ENCODE data around the gene RGS2. TPM values are rescaled to one million over a fixed set of nuclear protein-coding genes. Genes with fewer than 3 reads are reported as not detected.

Gene RGS2
- total and polyA plus RNA-seq, 2 of the 4 experiments (the other 2 are of a cell fraction), result 13.5 to 19.7 TPM

DNA sequence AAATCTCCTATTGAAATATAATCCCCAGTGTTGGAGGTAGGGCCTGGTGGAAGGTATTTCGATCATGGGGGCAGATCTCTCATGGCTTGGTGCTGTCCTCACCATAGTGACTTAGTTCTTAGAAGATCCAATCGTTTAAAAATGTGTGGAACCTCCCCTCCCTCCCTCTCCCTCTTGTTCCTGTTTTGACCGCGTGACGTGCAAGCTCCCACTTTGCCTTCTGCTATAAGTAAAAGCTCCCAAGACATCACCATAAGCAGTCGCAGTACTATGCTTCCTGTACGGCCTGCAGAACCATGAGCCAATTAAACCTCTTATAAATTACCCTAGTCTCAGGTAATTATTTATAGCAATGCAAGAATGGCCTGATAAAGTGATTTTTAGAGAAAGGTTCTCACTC lies 10.9 kb upstream of the RGS2 start:
- no peak for TF ChIP-seq CHD1 (IDR thresholded peaks at IDR 0.05; ENCODE audit: low read depth, low read length)
- no peak for TF ChIP-seq MXI1 (IDR thresholded peaks at IDR 0.05; ENCODE audit: borderline replicate concordance, low read depth, low read length)
- no peak for TF ChIP-seq RFX5 (IDR thresholded peaks at IDR 0.05; ENCODE audit: low read depth, low read length)
- no peak for TF ChIP-seq SMC3 (IDR thresholded peaks at IDR 0.05; ENCODE audit: low read depth, low read length)
- TF ChIP-seq, protein P1, sequence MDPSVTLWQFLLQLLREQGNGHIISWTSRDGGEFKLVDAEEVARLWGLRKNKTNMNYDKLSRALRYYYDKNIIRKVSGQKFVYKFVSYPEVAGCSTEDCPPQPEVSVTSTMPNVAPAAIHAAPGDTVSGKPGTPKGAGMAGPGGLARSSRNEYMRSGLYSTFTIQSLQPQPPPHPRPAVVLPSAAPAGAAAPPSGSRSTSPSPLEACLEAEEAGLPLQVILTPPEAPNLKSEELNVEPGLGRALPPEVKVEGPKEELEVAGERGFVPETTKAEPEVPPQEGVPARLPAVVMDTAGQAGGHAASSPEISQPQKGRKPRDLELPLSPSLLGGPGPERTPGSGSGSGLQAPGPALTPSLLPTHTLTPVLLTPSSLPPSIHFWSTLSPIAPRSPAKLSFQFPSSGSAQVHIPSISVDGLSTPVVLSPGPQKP (IDR thresholded peaks at IDR 0.05; ENCODE audit: borderline replicate concordance, low read depth, low read length), result no peak
- no peak for TF ChIP-seq FOS (IDR thresholded peaks at IDR 0.05; ENCODE audit: low read depth, low read length)
- no peak for TF ChIP-seq RAD21 (IDR thresholded peaks at IDR 0.05; ENCODE audit: low read length)
- no peak for TF ChIP-seq USF2 (IDR thresholded peaks at IDR 0.05; ENCODE audit: low read depth, low read length)
- TF ChIP-seq RCOR1 (IDR thresholded peaks at IDR 0.05; ENCODE audit: insufficient replicate concordance, low read length), result no peak
- TF ChIP-seq MAFK (IDR thresholded peaks at IDR 0.05; ENCODE audit: low read depth, low read length), result no peak
- TF ChIP-seq BHLHE40 (IDR thresholded peaks at IDR 0.05; ENCODE audit: low read depth, low read length), result no peak
- TF ChIP-seq NFE2L2 (IDR thresholded peaks at IDR 0.05; ENCODE audit: low read depth, low read length), result no peak
- TF ChIP-seq POLR2A (IDR thresholded peaks at IDR 0.05; ENCODE audit: low read depth, low read length), result no peak
- TF ChIP-seq, protein P2, sequence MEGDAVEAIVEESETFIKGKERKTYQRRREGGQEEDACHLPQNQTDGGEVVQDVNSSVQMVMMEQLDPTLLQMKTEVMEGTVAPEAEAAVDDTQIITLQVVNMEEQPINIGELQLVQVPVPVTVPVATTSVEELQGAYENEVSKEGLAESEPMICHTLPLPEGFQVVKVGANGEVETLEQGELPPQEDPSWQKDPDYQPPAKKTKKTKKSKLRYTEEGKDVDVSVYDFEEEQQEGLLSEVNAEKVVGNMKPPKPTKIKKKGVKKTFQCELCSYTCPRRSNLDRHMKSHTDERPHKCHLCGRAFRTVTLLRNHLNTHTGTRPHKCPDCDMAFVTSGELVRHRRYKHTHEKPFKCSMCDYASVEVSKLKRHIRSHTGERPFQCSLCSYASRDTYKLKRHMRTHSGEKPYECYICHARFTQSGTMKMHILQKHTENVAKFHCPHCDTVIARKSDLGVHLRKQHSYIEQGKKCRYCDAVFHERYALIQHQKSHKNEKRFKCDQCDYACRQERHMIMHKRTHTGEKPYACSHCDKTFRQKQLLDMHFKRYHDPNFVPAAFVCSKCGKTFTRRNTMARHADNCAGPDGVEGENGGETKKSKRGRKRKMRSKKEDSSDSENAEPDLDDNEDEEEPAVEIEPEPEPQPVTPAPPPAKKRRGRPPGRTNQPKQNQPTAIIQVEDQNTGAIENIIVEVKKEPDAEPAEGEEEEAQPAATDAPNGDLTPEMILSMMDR (conservative IDR thresholded peaks at IDR 0.05; ENCODE audit: low read depth, low read length), result no peak
- no peak for TF ChIP-seq CEBPB (IDR thresholded peaks at IDR 0.05; ENCODE audit: low read depth, low read length)
- TF ChIP-seq MAZ (IDR thresholded peaks at IDR 0.05; ENCODE audit: borderline replicate concordance, low read depth, low read length), result no peak
- whole genome bisulfite sequencing, 2 experiments (ENCODE audit: extremely low coverage in 2 of 2, insufficient read length in 1 of 2), result 100% methylated on average over 1 of the region's 7 CpGs; no CpG with 5 or more reads in 1 of the 2 experiments
- Histone ChIP-seq H3K36me3 (ENCODE audit: control insufficient read depth, insufficient read depth, low read length) (no peaks in the 10 kb centered on the region), H3K4me3 (ENCODE audit: insufficient read depth, low read depth, low read length) (no peak overlapping the region), H3K79me1 (ENCODE audit: low read depth in 1 of 2, low read length in 2 of 2) (no peaks in the 10 kb centered on the region), H3K27ac (ENCODE audit: insufficient read depth, low read length) (no peak overlapping the region), H3K4me2 (ENCODE audit: low read depth, low read length) (no peak overlapping the region), H4K91ac (ENCODE audit: insufficient read depth, low read depth, low read length) (no peak overlapping the region), H4K20me1 (ENCODE audit: insufficient read depth, low read length) (no peaks in the 10 kb centered on the region), H4K8ac (ENCODE audit: low read depth in 2 of 2, low read length in 2 of 2) (no peak overlapping the region), H3K27me3 (ENCODE audit: control insufficient read depth, insufficient read depth, low read length) (no peaks in the 10 kb centered on the region), H4K5ac (ENCODE audit: low read depth, low read length) (no peak overlapping the region), H2AFZ (replicated peaks; ENCODE audit: low read length, poor library complexity) (no peak overlapping the region), H3K9ac (ENCODE audit: low read depth, low read length) (no peak overlapping the region), H3K9me1 (ENCODE audit: insufficient read depth, low read length) (no peaks in the 10 kb centered on the region), H3K56ac (ENCODE audit: extremely low read depth, insufficient read depth, low read length) (no peak overlapping the region), H2AK9ac (replicated peaks; ENCODE audit: low read depth, low read length, poor library complexity) (no peak overlapping the region), H3K9me3 (ENCODE audit: control insufficient read depth, insufficient read depth, low read length) (no peaks in the 10 kb centered on the region), H3K4me1 (ENCODE audit: control insufficient read depth, insufficient read depth, low read length) (peaks cover 2% of the 10 kb centered on the region), H3K4ac (ENCODE audit: low read depth, low read length) (no peak overlapping the region), H2BK120ac (ENCODE audit: low read depth, low read length) (no peak overlapping the region), H2BK5ac (ENCODE audit: low read depth, low read length, poor library complexity, severe bottlenecking) (no peak overlapping the region), H3K14ac (replicated peaks; ENCODE audit: low read depth, low read length) (no peak overlapping the region), H2AK5ac (ENCODE audit: low read depth, low read length) (no peak overlapping the region), H3K18ac (ENCODE audit: low read depth, low read length) (no peak overlapping the region), H2BK15ac (ENCODE audit: low read depth, low read length) (no peak overlapping the region), H2BK20ac (ENCODE audit: low read depth, low read length) (no peak overlapping the region), H3K23ac (ENCODE audit: low read depth, low read length) (no peak overlapping the region)
- CTCF ChIA-PET, result interaction anchor here (1.4 kb wide), 1 partner anchor 9 kb away, joined by 7 read pairs; no protein-coding TSS in a partner anchor
- no peak for DNase-seq
- no TSS peak for BruUV-seq (replicated peaks)
- in situ Hi-C loops (cut with MboI; ENCODE audit: low sequenced_read_pairs) (loop anchor here (5.0 kb wide), 1 partner anchor 326 kb away; no protein-coding TSS in a partner anchor), intact Hi-C loops (cut with micrococcal nuclease) (no loop called here), dilution Hi-C loops (cut with HindIII; ENCODE audit: low sequenced_read_pairs, unreplicated experiment) (no loop called here)
- ATAC-seq (ENCODE audit: low read depth), result no peak
- POLR2A ChIA-PET (ENCODE audit: unreplicated experiment), result no interaction called here
